GM18519 (cell line): ENCODE data around the gene WRAP73.

ENCODE experiments used
- ATAC-seq: cut with Tn5 transposase; IDR thresholded peaks from one replicate; pipeline ENCODE4 v1.9.1; 2021; ENCODE audit warnings: mild to moderate bottlenecking, moderate library complexity; ENCODE audit not compliant: unreplicated experiment, low FRiP score

Gene WRAP73

DNA sequence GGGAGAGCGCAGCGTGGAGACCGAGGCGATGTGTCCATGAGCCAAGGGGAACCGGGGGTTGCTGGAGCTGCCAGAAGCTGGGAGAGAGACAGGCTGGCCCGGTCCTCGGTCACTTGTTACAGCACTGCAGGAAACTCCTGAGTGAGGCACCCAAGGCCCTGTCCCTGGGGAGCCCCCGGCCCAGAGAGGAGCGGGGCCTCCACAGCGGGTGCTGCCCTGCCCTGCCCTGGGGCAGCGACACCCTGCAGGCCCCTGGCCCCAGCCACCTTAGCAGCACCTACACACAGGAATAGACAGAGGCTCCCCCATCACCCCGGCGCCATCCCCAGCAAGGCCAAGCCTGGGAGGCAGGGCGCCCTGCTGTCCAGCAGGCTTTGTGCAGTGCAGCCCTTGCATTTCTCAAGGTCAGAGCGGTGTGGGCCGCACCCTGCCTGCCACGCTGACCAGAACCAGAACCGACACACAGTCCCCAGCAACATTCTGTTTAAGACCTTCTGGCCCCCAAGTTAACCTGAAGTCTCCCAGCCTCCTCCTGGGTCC, 32.0 kb downstream of the WRAP73 start:
- ATAC-seq: no peak

DNA sequence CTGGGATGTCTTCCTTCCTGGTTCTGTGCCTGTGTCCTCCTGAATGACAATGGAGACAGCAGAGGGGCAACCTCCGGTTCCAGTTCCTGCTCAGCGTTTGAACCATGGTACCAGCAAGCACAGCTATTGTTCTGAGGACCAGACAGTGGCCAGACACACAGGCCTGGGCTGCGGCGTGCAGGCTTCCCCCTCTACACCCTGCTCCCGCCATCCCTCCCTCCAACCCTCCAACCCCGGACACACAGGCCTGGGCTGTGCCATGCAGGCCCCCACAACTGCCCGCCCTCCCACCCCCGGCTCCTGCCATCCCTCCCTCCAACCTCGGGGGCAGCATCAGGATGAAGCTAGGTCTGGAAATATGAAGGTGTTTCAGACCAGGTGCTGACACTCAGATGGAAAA, 33.0 kb downstream of the WRAP73 start:
- no peak for ATAC-seq

GRCh38 chr1:3614755-3615742, 34.9 kb downstream of the WRAP73 start:
- ATAC-seq: no peak

- no peak for ATAC-seq
Observed at GRCh38 chr1:3612123-3612522, 37.8 kb downstream of the WRAP73 start.

DNA sequence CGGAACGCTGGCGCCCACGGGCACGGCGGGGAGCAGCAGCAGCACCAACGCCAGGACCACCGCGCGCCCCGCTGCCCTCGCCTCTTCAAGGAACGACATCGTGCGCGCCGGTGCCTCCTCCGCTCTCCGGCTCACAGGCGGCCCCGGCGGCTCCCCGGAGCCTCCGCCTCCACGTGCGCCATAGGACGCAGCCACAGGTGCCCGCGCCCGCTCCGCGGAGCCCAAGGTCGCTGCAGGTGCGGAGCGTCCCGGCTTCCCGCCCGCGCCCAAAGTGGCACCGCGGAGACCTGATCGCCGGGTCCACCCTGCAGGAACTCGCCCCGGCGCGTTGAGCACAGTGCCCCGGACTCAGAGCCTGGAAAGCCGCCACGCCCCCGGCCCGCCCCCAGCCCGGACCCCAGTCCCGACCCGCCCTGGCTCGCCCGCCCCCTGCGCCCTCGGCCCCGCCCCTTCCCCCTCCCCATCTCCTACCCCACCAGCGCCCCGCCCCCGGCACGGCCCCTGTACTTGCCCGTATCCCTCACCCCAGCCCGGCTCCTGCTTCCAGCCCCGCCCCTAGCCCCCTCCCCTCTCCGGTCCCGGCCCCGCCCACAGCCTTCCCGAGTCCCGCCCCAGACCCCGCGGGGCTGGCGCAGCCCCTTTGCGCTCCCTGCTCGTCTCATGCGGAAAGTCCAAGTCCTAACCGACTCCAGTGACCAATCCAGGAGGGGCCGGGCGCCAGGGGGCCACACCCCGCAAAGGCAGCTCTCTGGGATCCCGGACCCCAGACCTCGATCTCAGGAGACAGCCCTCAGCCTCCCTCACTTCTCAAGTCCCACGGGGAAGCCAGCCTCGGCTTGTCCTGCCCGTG, 38.5 kb downstream of the WRAP73 start, which contains the start of gene MEGF6:
MEGF6 (minus strand) TSS at position 339 of the 850 bp plus-strand sequence; CDS start at position 99, 240 bp downstream.
- ATAC-seq: no peak

DNA sequence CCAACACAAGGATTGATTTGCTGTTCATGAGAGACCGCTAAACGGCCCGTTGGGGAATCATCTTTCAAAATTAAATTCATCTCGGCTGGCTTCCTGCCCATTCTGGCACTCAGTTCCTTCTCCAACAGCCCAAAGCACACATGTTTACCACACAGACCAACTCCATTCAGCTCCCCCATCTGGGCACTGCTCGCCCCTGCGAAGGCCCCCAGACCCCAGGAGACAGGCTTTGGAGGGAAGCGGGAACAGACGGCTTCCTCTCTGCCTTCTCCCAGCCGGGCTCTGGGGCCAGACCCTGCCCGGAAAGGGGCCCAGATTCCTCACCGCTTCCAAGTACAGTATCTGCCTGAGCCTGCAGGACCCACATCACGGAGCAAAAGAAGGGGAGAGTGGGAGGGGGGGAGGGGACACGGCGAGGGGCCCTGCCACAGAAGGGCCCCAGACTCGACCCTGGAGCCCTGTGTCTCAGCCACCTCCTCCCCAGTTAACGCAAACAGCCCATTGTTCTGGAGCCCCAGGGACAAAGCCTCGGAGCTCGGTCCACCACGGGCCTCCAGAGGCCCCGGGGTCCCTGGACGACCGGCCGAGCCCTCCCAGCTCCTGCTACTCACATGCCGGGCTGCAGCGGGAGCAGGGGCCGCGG, 39.3 kb downstream of the WRAP73 start:
- no peak for ATAC-seq

DNA sequence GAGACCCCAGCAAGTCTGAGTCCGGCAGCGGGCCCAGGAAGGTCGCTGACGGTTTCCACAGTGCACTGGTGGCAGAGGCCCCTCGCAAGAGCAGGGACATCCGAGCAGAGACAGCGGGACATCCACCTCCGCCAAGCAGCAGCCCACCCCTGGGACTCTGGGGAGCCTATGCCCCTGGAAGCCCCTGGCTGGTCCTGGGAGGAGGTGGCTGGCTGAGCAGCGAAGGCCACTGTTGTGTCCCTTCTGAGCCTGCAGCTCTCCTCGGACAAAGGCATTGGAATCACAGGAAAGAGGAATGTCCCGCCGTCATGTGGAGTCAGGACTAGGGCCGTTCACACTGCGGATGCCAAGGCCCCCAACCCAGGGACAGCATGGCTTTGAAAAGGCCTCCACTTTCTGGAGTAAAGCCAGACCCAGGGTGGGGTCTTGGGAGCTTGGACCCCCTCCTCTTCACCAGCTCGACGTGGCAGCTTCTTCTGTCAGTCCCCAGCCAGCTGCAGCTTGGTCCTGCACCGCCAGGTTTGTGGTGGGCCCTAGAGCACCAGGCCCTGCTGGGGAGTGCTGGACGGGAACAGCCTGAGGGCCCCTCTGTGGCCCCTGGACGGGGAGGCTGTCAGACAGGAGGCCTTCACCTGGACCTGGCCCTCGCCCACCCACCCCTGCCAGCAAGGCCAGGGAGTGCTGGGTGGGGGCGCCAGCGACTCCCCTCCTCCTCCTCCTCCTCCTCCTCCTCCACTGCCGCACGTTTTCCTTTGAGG, 40.0 kb downstream of the WRAP73 start:
- no peak for ATAC-seq

DNA sequence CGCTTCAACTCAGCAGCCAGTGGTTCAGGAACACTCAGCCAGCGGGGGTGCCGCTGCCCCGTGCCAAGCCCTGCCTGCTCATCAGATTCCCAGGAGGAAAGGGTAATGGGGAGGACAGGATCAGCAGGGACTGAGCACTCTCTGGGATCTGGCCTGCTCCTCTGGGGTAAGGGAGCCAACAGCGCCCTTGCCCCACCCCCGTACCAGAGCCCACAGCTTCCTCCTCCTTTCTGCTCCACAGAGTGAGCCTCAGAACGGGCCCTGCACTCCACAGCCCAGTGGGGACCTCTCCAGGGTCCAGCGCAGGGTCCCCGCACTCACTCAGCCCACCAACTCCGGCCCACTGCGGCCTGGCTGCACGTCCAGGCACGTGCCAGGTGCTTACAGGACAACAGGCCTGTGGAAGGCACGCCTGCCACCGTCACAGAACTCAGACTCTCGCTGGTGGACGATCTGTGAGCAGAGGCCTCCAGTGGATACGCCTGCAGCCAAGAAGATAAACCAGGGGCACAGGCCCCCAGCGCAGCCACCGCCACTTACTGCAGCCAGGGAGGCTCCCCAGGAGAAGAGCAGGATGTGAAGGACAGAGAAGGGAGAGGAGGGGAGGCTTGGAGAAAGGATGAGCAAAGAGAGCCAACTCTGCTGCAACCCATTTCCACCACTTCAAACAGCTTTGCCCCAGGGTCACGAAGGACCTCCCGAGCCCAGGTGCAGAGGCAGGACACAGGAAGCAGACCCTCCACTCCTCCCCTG, 40.7 kb downstream of the WRAP73 start:
- no peak for ATAC-seq

- no peak for ATAC-seq
Observed at GRCh38 chr1:3608154-3608553, 41.7 kb downstream of the WRAP73 start.

DNA sequence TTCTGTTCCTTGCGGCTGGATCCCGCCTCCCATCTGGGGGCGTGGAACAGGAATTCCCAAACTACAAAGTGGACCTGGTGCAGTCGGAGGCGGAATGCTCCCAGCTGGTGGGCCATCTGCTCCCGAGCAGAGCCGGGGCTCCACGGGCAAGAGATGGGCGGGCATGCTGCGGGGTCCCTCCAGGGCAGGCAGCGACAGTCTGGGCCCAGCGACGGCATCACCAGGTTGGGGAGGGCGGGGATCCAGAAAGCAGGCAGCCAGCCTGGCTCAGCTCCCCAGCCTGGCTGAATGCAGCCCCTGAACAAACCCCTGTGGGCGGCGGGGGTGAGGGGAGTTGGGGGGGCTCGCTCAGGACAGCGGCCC, 42.2 kb downstream of the WRAP73 start:
- no peak for ATAC-seq

DNA sequence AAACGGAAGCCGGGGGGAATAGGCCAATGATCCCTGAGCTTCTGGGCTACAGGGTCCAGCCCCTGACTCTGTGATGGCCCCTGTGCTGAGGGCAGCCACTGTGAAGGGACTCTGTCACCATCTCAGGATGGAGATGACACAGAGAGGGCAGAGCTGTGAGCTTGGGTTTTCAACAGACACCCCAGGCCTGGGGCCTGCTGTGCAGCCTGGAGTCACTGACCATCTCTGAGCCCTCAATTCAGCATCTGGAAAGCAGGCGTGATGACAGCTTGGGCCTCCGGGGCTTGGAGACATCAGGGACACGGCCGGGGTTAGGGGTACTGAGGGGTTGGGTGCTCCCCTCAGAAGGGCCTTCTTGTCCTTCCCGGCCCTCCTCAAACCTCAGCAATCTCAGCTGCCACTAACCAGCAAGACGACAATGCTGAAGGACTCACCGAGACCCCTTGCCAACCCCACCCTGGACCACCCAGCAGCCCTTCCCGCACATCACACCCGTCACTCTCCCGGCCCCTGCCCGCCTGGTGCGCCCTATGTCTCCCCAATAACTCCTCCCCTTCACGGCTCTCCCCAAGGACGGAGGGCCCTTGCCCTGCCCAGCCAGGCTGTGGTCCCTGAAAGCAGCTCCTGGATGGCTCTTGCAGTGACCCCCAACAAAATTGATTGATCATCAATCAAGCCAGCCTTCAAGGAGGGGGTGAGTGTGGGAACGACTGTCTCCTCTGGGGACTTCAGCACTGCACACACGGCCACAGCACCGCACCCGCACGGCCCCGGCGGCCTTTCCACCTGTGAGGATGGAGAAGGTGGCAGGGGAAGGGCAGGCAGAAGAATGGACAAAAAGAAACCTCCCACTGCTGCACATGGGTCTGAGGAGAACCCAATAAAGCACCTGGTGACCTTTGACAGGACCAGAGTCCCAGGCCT, 42.9 kb downstream of the WRAP73 start:
- ATAC-seq: no peak

DNA sequence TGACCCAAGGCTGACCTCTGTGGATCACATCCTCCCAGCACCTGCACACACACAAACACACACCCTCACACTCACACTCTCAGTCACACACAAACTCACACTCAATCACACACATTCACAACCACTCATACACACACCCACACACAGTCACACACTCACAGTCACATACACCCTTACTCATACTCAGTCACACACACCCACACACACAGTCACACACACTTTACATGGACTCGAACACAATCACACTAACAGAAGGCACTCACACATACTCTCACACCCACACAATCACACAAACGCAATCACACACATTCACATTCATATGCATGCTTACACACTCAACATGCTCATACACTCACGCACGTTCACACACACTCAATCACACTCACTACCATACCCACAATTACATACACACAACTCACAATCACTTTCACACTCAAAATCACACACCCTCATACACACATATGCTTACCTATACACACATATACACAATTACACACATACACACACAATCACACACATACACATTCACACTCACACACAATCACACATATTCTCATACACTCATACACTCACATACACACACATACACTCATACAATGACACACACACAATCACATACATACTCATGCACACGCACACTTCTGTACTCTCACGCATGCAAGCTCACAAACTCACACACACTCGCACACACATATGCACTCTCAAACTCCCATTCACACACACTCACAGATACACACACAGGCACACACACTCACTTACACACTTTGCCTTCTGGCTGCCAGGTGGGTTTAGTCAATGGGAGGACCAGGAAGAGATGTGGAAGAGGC, 44.7 kb downstream of the WRAP73 start:
- no peak for ATAC-seq

- no peak for ATAC-seq
Observed at GRCh38 chr1:3604468-3604974, 45.4 kb downstream of the WRAP73 start.

- no peak for ATAC-seq
Observed at GRCh38 chr1:3603571-3604467, 46.1 kb downstream of the WRAP73 start.

DNA sequence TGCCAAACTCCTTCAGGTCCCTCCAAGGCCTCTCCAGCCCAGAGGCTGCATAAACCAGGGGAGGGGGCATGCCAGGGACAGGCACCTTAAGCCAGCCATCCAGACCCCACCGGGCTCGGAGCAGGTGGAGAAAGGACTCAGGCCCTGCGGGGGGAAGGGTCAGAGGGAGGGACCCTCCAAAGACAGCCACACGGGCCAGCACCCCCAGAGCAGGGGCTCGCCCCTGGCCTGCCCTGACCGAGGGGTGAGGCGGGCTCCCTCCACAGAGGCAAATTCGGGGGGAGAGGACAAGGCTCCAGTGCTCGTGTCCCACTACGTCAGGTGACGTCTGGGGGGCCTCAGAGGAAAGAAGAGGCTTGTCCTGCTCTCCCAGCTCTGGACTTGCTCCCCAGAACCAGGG, 46.7 kb downstream of the WRAP73 start:
- ATAC-seq: no peak

DNA sequence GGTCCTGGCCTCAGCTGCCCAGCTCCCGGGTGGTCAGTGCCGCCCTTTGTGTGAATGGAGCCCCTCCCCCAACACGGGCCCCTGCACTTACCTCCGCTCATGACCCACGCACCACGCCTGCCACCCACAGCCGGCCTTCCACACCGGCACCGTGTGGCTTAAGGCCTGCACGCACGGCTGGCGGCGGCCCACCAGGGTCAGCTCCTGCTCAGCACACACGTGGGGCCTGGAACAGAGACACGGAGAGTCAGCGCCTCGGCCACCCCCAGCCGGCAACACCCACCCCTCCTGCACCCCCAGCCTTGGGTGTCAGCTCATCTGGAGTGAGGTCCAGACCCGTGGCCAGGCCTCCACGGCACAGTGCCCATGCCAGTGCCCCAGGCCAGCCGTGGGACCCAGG, 47.5 kb downstream of the WRAP73 start:
- no peak for ATAC-seq
